ENCODE data around the gene TMEM52B.
"Not testable (repeated sequence)": the region's sequence is repeated elsewhere in the genome, so short reads cannot be mapped to it uniquely, and the experiment has no call there.

TMEM52B gene

DNA sequence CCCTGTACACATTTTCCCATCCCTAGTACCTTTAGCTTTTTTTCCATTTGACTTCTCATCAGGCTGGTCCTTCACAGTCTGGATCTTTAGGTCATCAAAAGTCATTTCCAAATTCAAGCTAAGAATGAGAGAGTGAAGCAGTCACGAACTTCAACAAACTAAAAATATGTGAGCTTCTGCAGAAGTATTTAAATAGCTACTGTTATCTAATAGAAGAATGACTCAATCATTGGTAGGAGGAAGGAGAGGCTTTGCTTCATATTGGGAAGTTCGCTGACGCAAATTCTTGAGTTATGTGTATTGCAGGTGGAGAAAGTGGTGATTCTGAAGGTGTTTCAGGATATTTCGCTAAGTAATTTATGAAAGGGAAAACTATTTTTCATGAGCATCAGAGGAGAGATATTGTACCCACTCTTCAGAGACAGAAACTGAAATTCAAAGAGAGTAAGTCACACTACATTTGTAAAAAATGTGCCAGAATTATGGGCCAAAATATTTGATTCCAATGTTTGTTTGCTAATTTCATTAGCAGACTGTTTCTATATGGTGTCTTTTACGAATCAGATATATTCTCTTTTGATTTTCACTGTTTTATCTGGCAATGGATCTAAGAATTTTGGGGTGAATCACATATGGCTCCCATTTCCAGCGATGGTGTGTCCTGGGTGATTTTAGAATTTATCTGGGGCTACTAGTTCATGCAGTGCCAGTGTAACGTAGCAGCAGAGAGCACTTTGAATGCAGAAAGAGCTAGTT, 6.7 kb upstream of the TMEM52B start, which contains the start of gene OLR1:
OLR1 (minus strand) TSS at position 160 of the 756 bp plus-strand sequence; CDS start at position 105, 55 bp downstream.
- FAIRE-seq, result no peak

- FAIRE-seq, result no peak
These were observed 3.7 kb upstream of the TMEM52B start for GRCh38 chr12:10174986-10175614.

- FAIRE-seq, result no peak
These were observed 2.8 kb upstream of the TMEM52B start for GRCh38 chr12:10175846-10176636.

DNA sequence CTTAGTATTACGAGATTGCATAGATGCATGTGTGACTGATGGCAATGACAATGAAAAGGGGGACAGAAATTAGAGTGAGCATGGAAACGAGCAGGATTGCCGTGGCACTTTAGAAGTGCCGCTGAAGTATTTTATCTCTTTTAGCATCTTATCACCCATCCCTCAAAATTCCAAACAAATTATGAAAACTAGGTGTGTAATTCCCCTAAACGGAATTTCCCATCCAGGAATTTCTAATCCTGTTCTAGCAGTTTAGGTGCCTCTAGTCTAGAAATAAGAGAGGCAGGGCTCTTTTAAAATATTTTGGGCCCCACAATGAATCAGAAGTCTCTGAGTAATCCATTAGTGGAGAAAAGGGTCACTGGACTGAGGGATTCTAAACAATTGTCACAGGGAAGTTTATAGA, 947 bp downstream of the TMEM52B start:
- FAIRE-seq, result no peak

DNA sequence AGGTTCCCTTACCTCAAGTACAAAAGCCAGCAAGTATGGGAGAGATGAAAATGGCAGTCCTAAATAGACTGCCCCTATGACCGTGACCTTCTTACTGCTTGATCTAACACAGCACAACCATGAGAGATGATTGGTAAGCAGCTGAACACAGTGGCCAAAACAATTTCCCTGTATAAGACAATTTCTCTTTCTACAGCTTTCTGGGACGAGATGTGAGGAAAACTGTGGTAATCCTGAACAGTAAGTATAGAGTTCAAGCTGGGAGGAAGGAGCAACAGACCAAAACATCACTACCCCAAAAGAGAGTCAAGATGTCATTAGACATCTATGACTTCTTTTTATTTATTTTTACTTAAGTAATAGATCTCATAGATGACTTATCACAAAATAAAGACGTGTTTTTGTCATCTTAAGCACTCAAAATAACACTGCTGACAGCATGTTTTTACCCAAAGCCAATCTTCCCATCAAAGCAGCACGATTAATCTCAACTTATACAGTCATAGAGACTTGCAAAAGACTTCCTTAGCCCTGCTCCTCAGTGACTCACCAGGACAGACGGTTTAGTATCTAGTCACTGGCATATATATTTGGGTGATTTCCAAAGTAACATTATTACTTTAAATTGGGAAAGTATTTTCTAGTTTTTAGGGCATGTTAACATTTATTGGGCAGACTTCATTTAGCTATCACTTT, 3.7 kb downstream of the TMEM52B start:
- FAIRE-seq, result no peak

DNA sequence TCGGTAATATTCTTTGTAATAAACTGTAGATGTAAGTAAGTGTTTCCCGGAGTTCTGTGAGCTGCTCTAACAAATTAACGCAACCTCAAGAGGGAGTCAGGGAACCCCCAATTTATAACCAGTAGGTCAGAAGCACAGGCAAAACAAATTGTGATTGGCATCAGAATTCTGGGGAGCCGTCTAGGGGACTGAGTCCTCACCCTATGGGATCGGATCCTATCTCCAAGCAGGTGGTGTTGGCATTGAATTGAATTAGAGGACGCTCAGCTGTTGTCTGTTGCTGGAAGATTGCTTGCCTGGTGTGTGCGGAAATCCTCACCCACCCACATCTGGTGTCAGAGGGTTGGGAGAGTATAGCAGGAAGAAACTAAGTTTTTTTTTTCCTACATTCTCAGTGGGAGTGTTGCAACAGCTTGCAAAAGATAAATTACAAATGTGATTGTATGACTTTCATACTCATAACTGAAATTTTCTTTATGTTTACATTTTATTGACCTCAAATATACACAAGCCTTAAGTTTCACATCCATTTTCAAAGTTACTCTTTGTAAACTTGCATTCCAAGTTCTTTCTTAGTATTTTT, 5.5 kb downstream of the TMEM52B start:
- no peak for FAIRE-seq

DNA sequence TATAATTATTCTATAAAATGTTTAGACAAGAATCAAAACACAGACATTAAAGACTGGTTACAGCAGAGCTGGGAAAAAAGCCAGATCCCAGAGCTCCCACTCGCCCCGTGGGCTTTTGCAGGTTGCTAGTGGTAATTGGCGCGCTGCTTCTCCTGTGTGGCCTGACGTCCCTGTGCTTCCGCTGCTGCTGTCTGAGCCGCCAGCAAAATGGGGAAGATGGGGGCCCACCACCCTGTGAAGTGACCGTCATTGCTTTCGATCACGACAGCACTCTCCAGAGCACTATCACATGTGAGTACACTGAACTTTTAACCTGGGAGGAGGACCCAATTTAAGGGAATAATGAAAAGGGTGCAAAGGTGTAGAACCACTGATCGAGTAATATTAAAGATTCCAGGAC, 7.5 kb downstream of the TMEM52B start:
- FAIRE-seq, result no peak

DNA sequence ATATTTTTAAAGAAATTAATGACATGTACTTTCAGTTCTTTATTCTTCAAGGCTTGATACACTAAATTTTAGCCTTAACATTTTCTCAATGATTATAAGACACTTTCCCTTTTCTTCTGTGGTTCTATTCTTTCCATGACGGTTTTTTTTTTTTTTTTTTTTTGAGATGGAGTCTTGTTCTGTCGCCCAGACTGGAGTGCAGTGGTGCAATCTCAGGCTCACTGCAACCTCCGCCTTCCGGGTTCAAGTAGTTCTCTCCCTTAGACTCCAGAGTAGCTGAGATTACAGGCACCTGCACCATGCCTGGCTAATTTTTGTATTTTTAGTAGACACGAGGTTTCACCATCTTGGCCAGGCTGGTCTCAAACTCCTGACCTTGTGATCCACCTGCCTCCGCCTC, 8.1 kb downstream of the TMEM52B start:
- FAIRE-seq, result not testable (repeated sequence)

- no peak for FAIRE-seq
These were observed 10.8 kb downstream of the TMEM52B start for GRCh38 chr12:10189653-10190052.

GRCh38 chr12:10190558-10191388, 11.9 kb downstream of the TMEM52B start:
- FAIRE-seq, result peak; percentile 81

GRCh38 chr12:10191865-10192264, 13.0 kb downstream of the TMEM52B start:
- FAIRE-seq, result no peak

- FAIRE-seq, result no peak
These were observed 15.4 kb downstream of the TMEM52B start for GRCh38 chr12:10194160-10194670.

DNA sequence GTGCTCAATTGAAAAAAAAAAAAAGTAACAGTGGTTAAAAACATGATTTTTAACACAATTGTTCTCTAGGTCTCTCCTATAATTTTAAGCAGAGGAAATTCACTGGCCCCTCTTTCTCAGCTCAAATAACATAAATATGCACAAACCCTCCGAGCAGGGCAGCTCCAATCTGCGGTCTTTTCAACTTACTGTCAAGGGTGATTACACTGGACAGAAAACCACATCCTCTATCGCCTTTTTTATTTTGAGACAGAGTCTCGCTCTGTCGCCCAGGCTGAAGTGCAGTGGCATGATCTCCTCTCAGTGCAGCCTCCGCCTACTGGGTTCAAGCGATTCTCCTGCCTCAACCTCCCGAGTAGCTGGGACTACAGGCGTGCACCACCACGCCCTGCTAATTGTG, 17.4 kb downstream of the TMEM52B start:
- FAIRE-seq, result no peak

DNA sequence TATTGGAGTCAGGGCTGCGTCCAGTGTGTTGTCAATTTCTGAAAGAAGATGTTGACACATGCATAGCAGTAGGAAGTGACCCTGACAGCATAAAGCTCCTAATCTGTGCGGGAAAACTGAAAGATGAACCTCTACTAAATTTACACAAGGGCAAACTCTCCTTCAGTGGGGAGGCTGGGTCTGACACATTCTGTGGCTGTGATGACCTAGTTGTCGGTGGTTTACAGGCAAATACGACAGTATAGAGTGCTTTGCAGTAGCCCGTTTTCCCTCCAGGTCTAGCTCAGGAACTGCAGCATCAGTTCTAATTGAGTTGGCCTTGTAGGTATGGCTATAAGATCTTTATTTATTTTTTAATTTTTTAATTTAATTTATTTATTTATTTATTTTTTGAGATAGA, 19.0 kb downstream of the TMEM52B start:
- FAIRE-seq, result no peak

DNA sequence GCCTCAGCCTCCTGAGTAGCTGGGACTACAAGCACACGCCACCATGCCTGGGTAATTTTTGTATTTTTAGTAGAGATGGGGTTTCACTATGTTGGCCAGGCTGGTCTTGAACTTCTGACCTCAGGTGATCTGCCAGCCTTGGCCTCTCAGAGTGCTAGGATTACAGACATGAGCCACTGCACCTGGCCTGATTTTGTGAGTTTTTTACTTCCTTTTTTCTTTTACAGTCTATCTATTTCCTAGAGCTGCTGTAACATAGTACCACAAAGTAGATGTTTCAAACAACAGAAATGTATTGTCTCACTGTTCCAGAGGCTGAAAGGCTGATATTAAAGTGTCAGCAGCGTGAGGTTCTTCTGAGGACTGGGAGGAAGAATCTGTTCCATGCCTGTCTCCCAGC, 25.7 kb downstream of the TMEM52B start:
- not testable (repeated sequence) for FAIRE-seq

GRCh38 chr12:10205220-10205807, 26.5 kb downstream of the TMEM52B start:
- FAIRE-seq, result no peak

GRCh38 chr12:10207136-10207535, 28.3 kb downstream of the TMEM52B start:
- no peak for FAIRE-seq

DNA sequence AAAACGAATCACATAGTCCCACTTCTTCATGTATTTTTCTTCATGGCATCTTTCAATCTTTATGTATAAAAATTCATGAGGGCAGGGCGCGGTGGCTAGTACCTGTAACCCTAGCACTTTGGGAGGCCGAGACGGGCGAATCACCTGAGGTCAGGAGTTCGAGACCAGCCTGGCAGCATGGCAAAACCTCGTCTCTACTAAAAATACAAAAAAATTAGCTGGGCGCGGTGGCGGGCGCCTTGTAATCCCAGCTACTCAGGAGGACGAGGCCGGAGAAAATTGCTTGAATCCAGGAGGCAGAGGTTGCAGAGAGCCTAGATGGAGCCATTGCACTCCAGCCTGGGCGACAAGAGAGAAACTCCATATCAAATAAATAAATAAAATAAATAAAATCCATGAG, 31.4 kb downstream of the TMEM52B start:
- FAIRE-seq, result no peak

- FAIRE-seq, result no peak
These were observed 32.5 kb downstream of the TMEM52B start for GRCh38 chr12:10211101-10211939.
